SJSA1 (cell line): ENCODE data around the gene CEP20. TPM values are rescaled to one million over a fixed set of nuclear protein-coding genes. Genes with fewer than 3 reads are reported as not detected.
"Not testable (repeated sequence)": the region's sequence is repeated elsewhere in the genome, so short reads cannot be mapped to it uniquely, and the experiment has no call there.

Experiments used
- DNase-seq, 2 experiments: peaks; one replicate each; pipeline ENCODE4 v3.0.0-alpha.2; 2015 to 2020; ENCODE audit warnings: low spot score in 2 of 2, low read depth in 1 of 2
- H3K27ac ChIP-seq: fragments of 250-450 bp; sonication (Bioruptor Pico); 2 replicates; pipeline ENCODE4 v1.5.1; 2020; ENCODE audit warnings: mild to moderate bottlenecking, moderate library complexity
- H3K27me3 ChIP-seq: fragments of 250-450 bp; sonication (Bioruptor Pico); replicated peaks from 2 replicates; pipeline ENCODE4 v1.5.1; 2020; ENCODE audit warnings: mild to moderate bottlenecking, moderate library complexity
- H3K36me3 ChIP-seq: fragments of 250-450 bp; sonication (Bioruptor Pico); 2 replicates; pipeline ENCODE4 v1.5.1; 2020; ENCODE audit warnings: mild to moderate bottlenecking
- H3K4me1 ChIP-seq: fragments of 250-450 bp; sonication (Bioruptor Pico); replicated peaks from 2 replicates; pipeline ENCODE4 v1.6.1; 2021; ENCODE audit warnings: mild to moderate bottlenecking
- H3K4me3 ChIP-seq: fragments of 250-450 bp; sonication (Bioruptor Pico); 2 replicates; pipeline ENCODE4 v1.5.1; 2020; ENCODE audit warnings: mild to moderate bottlenecking
- H3K9me3 ChIP-seq: fragments of 250-450 bp; sonication (Bioruptor Pico); replicated peaks from 2 replicates; pipeline ENCODE4 v1.5.1; 2020; ENCODE audit warnings: mild to moderate bottlenecking
- total RNA-seq: library from RNA; depleted of rRNA; stranded (reverse); fragments of >200 nt; shearing (Covaris generic); gene quantifications from 2 replicates; pipeline ENCODE4 v1.2.3, GENCODE V29; 2014

The CEP20 gene
- total RNA-seq, 1 experiment from 2014 or later = 150 TPM

DNA sequence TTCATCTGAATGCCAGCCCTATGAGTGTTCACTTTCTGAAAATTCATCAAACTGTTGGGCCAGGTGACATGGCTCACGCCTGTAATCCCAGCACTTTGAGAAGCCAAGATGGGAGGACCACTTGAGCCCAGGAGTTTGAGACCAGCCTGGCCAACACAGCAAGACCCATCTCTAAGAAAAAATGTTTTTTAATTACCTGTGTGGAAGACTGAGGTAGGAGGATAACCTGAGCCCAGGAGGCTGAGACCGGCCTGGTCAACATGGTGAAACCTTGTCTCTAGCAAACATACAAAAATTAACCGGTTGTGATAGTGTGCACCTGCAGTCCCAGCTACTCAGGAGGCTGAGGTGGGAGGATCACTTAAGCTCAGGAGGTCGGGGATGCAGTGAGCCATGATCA lies 41.9 kb downstream of the CEP20 start:
- Histone ChIP-seq H3K36me3 (no peaks in the 10 kb centered on the region), H3K4me1 (no peaks in the 10 kb centered on the region), H3K9me3 (no peaks in the 10 kb centered on the region; the same call in 1 of the 2 replicates)

GRCh38 chr16:15843635-15844279 lies 44.6 kb downstream of the CEP20 start:
- no peaks in the 10 kb centered on the region for H3K36me3 ChIP-seq
- no peaks in the 10 kb centered on the region for H3K4me1 ChIP-seq
- H3K9me3 ChIP-seq = no peaks in the 10 kb centered on the region; the same call in 1 of the 2 replicates
- no peak for DNase-seq
- H3K27ac ChIP-seq = no peak overlapping the region
- H3K27me3 ChIP-seq = no peaks in the 10 kb centered on the region
- H3K4me3 ChIP-seq = no peak overlapping the region

More for the DNA sequence above, 41.9 kb downstream of the CEP20 start:
- no peak overlapping the region for H3K4me3 ChIP-seq
- no peak overlapping the region for H3K27ac ChIP-seq
- no peak for DNase-seq
- H3K27me3 ChIP-seq = no peaks in the 10 kb centered on the region

GRCh38 chr16:15839204-15839603 lies 49.2 kb downstream of the CEP20 start:
- H3K4me1 ChIP-seq, H3K27ac ChIP-seq, H3K27me3 ChIP-seq, DNase-seq, H3K9me3 ChIP-seq, H3K36me3 ChIP-seq, H3K4me3 ChIP-seq: not testable (repeated sequence)

DNA sequence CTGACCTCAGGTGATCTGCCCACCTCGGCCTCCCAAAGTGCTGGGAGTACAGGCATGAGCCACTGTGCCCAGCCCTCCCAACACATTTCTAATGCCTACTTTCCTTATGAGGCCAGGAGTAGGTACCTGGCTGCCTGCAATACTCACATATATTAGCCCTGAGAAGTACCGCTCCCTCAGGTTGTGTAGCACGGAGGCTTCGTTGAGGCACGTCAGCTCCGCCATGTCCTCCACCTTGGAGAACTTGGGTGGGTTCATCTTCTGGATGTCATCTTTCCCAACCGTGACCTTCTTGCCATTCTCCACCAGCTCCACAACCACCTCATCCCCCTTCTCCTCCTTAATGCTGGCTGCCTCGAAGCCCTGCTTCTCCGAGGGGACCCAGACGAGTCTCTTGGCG lies 50.6 kb downstream of the CEP20 start:
- Histone ChIP-seq H3K27me3 (no peaks in the 10 kb centered on the region), H3K4me1 (no peaks in the 10 kb centered on the region), H3K9me3 (no peaks in the 10 kb centered on the region), H3K4me3 (no peak overlapping the region), H3K36me3 (no peaks in the 10 kb centered on the region), H3K27ac (no peak overlapping the region)
- no peak for DNase-seq

DNA sequence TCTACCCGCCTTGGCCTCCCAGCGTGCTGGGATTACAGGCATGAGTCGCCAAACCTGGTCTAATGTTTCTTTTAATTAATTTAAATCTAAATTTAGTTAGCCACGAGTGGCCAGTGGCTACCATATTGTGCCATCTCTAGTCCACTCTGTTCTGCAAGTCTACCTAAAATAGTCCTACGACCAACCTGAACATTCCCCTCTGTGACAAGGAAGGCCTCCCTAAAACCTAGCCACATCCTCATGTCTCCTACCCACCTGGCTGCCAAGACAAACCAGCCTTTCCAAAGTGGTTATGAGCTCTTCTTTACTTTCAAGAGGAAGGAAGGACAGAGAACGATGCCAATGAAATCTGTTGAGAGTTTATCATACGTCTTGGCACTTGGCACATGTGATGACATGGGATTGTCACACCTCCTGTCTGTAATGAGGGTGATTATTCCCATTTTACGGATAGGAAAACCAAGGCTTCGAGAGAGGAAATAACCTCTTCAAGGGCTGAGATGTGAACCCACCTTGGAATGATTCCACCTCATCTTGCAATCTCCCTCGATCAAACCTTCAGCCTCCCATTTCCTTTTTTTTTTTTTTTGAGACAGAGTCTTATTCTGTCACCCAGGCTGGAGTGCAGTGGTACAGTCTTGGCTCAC lies 51.3 kb downstream of the CEP20 start:
- no peak overlapping the region for H3K27ac ChIP-seq
- H3K4me1 ChIP-seq = no peaks in the 10 kb centered on the region
- H3K36me3 ChIP-seq = no peaks in the 10 kb centered on the region
- no peak overlapping the region for H3K4me3 ChIP-seq
- no peak for DNase-seq
- no peaks in the 10 kb centered on the region for H3K9me3 ChIP-seq
- no peaks in the 10 kb centered on the region for H3K27me3 ChIP-seq

- Histone ChIP-seq H3K27me3 (no peaks in the 10 kb centered on the region), H3K4me3 (no peak overlapping the region), H3K36me3 (no peaks in the 10 kb centered on the region), H3K9me3 (no peaks in the 10 kb centered on the region), H3K27ac (no peak overlapping the region), H3K4me1 (no peaks in the 10 kb centered on the region)
- no peak for DNase-seq
Observed at GRCh38 chr16:15836074-15836473, 52.3 kb downstream of the CEP20 start.

GRCh38 chr16:15835136-15835878 lies 53.1 kb downstream of the CEP20 start:
- DNase-seq = no peak
- no peak overlapping the region for H3K4me3 ChIP-seq
- no peaks in the 10 kb centered on the region for H3K9me3 ChIP-seq
- no peaks in the 10 kb centered on the region for H3K27me3 ChIP-seq
- no peak overlapping the region for H3K27ac ChIP-seq
- H3K4me1 ChIP-seq = no peaks in the 10 kb centered on the region
- H3K36me3 ChIP-seq = no peaks in the 10 kb centered on the region

DNA sequence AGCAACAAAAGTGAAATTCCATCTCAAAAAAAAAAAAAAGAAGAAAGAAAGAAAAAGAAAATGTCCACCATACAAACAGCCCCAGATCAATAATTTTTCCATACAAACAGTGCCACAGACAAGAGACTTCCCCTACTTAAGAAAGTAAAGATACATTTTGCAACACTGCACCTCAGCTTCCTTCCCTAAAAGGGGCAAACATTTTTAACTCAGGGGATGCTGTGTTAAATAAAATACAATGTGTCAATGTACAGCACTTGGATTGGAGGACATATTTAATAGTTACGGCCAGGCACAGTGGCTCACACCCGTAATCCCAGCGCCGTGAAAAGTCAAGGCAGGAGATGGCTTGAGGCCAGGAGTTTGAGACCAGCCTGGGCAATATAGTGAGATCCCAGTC lies 53.9 kb downstream of the CEP20 start:
- no peaks in the 10 kb centered on the region for H3K4me1 ChIP-seq
- H3K9me3 ChIP-seq = no peaks in the 10 kb centered on the region
- no peaks in the 10 kb centered on the region for H3K36me3 ChIP-seq
- H3K4me3 ChIP-seq = no peak overlapping the region
- DNase-seq = no peak
- no peaks in the 10 kb centered on the region for H3K27me3 ChIP-seq
- H3K27ac ChIP-seq = no peak overlapping the region

- no peak for DNase-seq
- Histone ChIP-seq H3K27me3 (no peaks in the 10 kb centered on the region), H3K36me3 (no peaks in the 10 kb centered on the region), H3K4me1 (no peaks in the 10 kb centered on the region), H3K27ac (no peak overlapping the region), H3K4me3 (no peak overlapping the region), H3K9me3 (no peaks in the 10 kb centered on the region)
Observed at GRCh38 chr16:15833541-15833940, 54.9 kb downstream of the CEP20 start.

DNA sequence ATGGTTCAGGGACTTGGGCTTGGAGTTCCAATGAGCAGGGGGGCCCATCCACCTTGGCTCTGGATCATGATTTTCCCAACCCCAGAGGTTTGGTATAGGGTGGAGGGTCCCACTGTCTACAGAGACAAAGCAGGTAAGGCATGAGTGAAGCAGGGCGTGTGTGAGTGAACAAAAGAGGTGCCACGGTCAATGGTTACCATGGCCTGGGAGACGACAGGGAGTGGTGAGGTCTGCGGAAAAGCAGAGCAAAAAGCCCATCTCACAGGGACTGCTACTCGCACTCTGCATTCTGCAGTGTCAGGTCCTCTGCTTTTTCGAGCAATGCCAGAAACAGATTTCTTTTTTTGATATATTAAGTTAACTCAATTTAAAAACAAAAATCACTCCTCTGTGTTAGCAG lies 56.2 kb downstream of the CEP20 start:
- DNase-seq = no peak
- H3K4me3 ChIP-seq = no peak overlapping the region
- no peaks in the 10 kb centered on the region for H3K27me3 ChIP-seq
- no peaks in the 10 kb centered on the region for H3K4me1 ChIP-seq
- no peaks in the 10 kb centered on the region for H3K36me3 ChIP-seq
- no peak overlapping the region for H3K27ac ChIP-seq
- H3K9me3 ChIP-seq = no peaks in the 10 kb centered on the region

DNA sequence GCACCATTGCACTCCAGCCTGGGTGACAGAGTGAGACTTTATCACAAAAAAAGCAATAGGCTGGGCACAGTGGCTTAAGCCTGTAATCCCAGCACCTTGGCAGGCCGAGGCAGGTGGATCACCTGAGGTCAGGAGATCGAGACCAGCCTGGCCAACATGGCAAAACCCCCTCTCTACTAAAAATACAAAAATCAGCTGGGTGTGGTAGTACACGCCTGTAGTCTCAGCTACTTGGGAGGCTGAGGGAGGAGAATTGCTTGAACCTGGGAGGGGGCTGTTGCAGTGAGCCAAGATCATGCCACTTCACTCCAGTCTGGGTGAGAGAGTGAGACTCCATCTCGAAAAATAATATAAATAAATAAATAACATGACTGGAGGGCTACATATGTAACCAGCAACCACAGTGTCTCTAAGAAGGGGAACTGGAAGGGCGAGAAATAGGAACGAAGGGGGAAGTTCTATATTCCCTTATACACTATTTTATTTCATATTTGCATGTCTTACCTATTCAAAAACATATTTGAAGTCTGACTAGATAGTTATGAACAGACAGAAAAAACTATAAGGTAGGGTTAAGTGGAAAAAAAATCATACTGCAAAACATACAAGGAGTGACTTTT lies 57.5 kb downstream of the CEP20 start:
- no peaks in the 10 kb centered on the region for H3K9me3 ChIP-seq
- no peak overlapping the region for H3K27ac ChIP-seq
- H3K36me3 ChIP-seq = no peaks in the 10 kb centered on the region
- H3K4me1 ChIP-seq = no peaks in the 10 kb centered on the region
- H3K4me3 ChIP-seq = no peak overlapping the region
- H3K27me3 ChIP-seq = no peaks in the 10 kb centered on the region
- no peak for DNase-seq

DNA sequence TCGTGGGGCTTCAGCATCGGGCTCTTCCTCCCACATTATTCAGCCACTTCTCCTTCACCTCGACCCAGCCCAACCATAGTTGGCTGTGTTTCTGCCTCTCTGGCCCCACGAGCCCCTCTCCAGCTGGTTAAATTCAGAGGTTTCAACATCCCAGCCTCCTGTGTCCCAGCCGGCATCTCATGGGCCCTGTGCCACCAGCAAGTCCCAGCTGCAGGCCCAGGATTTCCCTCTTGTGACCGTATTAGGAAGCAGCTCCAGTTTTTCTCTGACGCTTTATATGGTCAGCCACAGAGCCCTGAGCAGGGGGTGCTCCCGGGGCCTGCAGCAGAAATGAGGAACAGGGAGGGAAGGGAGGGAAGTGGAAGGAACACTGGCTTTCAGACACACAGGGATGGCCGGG lies 58.9 kb downstream of the CEP20 start:
- no peak for DNase-seq
- Histone ChIP-seq H3K4me1 (no peaks in the 10 kb centered on the region), H3K4me3 (no peak overlapping the region), H3K27ac (no peak overlapping the region), H3K27me3 (no peaks in the 10 kb centered on the region), H3K9me3 (no peaks in the 10 kb centered on the region), H3K36me3 (no peaks in the 10 kb centered on the region)

DNA sequence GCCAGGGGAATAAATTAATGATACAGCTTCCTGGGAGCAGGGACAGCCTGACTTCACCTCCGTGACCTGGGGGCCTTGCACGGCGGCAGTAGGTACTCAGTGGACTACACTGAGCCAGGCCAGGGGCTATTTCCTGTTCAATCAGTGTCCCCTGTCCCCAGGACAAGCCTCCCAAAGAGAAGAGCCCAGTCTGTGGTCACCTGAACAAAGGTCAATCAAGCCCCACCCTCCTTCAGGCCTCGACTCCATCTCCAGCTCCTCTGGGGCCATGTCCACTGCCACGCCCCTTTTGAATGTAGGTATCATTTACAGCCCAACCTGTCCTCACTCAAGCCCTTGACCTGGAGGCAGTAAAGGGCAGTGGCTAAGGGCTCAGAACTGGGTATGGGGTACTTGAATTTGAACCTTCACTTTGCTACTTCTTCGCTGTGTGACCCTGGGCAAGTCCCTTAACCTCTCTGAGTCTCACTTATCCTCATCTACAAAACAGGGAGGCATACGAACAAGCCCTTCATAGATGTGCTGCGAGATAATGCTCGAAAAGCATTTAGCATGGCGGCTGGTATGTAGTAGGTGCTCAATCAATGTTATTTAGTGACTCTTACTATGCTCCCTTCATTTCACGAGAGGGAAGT lies 60.6 kb downstream of the CEP20 start:
- no peak overlapping the region for H3K27ac ChIP-seq
- H3K4me3 ChIP-seq = no peak overlapping the region
- DNase-seq = no peak
- no peaks in the 10 kb centered on the region for H3K27me3 ChIP-seq
- no peaks in the 10 kb centered on the region for H3K9me3 ChIP-seq
- no peaks in the 10 kb centered on the region for H3K4me1 ChIP-seq
- no peaks in the 10 kb centered on the region for H3K36me3 ChIP-seq
